ENCODE data around the gene GIN1.

GIN1 gene

GRCh38 chr5:103117471-103117991 is 2.4 kb downstream of the GIN1 start:
- H3K27me3 ChIP-seq (ENCODE audit: insufficient read depth, poor library complexity, severe bottlenecking): no peaks in the 10 kb centered on the region
- H3K4me3 ChIP-seq (replicated peaks; ENCODE audit: insufficient read depth, low read length): no peak overlapping the region
- no peak for TF ChIP-seq SPI1 (IDR thresholded peaks at IDR 0.05; ENCODE audit: borderline replicate concordance, low read depth)
- TF ChIP-seq CTCF (IDR thresholded peaks at IDR 0.05; ENCODE audit: insufficient read depth, low read length): no peak
- no peak for TF ChIP-seq POLR2AphosphoS5 (IDR thresholded peaks at IDR 0.05; ENCODE audit: low read depth)
- no peak for TF ChIP-seq GABPA (IDR thresholded peaks at IDR 0.05; ENCODE audit: low read depth)
- no peak for TF ChIP-seq REST (IDR thresholded peaks at IDR 0.05; ENCODE audit: insufficient replicate concordance, low read depth)
- peak overlapping the region; percentile 98 for H3K27ac ChIP-seq (replicated peaks)
- no peak for DNase-seq (ENCODE audit: low read depth in 1 of 2, low spot score in 1 of 2)

GRCh38 chr5:103114440-103114839 is 5.5 kb downstream of the GIN1 start:
- DNase-seq (ENCODE audit: low read depth in 1 of 2, low spot score in 1 of 2): no peak
- H3K27ac ChIP-seq (replicated peaks): no peak overlapping the region
- H3K27me3 ChIP-seq (ENCODE audit: insufficient read depth, poor library complexity, severe bottlenecking): no peaks in the 10 kb centered on the region
- no peak overlapping the region for H3K4me3 ChIP-seq (replicated peaks; ENCODE audit: insufficient read depth, low read length)
- TF ChIP-seq REST (IDR thresholded peaks at IDR 0.05; ENCODE audit: insufficient replicate concordance, low read depth) (no peak), CTCF (IDR thresholded peaks at IDR 0.05; ENCODE audit: insufficient read depth, low read length) (no peak), SPI1 (IDR thresholded peaks at IDR 0.05; ENCODE audit: borderline replicate concordance, low read depth) (no peak), POLR2AphosphoS5 (IDR thresholded peaks at IDR 0.05; ENCODE audit: low read depth) (no peak)

GRCh38 chr5:103112910-103113309 is 7.0 kb downstream of the GIN1 start:
- Histone ChIP-seq H3K4me3 (replicated peaks; ENCODE audit: insufficient read depth, low read length) (no peak overlapping the region), H3K27ac (replicated peaks) (no peak overlapping the region; the same call in 1 of the 2 replicates), H3K27me3 (ENCODE audit: insufficient read depth, poor library complexity, severe bottlenecking) (no peaks in the 10 kb centered on the region)
- no peak for DNase-seq (ENCODE audit: low read depth in 1 of 2, low spot score in 1 of 2)
- TF ChIP-seq REST (IDR thresholded peaks at IDR 0.05; ENCODE audit: insufficient replicate concordance, low read depth): no peak
- TF ChIP-seq SPI1 (IDR thresholded peaks at IDR 0.05; ENCODE audit: borderline replicate concordance, low read depth): no peak
- TF ChIP-seq GABPA (IDR thresholded peaks at IDR 0.05; ENCODE audit: low read depth): no peak
- no peak for TF ChIP-seq POLR2AphosphoS5 (IDR thresholded peaks at IDR 0.05; ENCODE audit: low read depth)
- no peak for TF ChIP-seq CTCF (IDR thresholded peaks at IDR 0.05; ENCODE audit: insufficient read depth, low read length)

Measured in HL-60 (cell line).